ENCODE data around the gene LRP5. TPM values are rescaled to one million over a fixed set of nuclear protein-coding genes. Genes with fewer than 3 reads are reported as not detected.
A peak's percentile ranks its signal among the peaks of the same experiment; 100 is the strongest.

LRP5 gene
- total RNA-seq, 1 donor from 2014 or later: 17.4 TPM

GRCh38 chr11:68266121-68266891 lies 46.1 kb upstream of the LRP5 start:
- DNase-seq: no peak
- no peak overlapping the region for H3K4me3 Mint-ChIP-seq (ENCODE audit: unreplicated experiment)
- TF ChIP-seq CTCF (IDR thresholded peaks at IDR 0.05; ENCODE audit: partially characterized antibody, unreplicated experiment): no peak
- no peak overlapping the region for H3K27ac Mint-ChIP-seq (ENCODE audit: unreplicated experiment)
- peaks cover 19% of the 10 kb centered on the region for H3K4me1 Mint-ChIP-seq (ENCODE audit: low read depth, unreplicated experiment)
- peaks cover 2% of the 10 kb centered on the region for H3K27me3 Mint-ChIP-seq (ENCODE audit: unreplicated experiment)
- peaks cover 7% of the 10 kb centered on the region for H3K36me3 Mint-ChIP-seq (ENCODE audit: unreplicated experiment)
- H3K9me3 Mint-ChIP-seq (ENCODE audit: unreplicated experiment): peaks cover 1% of the 10 kb centered on the region

GRCh38 chr11:68266936-68267880 lies 45.2 kb upstream of the LRP5 start:
- peaks cover 2% of the 10 kb centered on the region for H3K27me3 Mint-ChIP-seq (ENCODE audit: unreplicated experiment)
- H3K36me3 Mint-ChIP-seq (ENCODE audit: unreplicated experiment): peaks cover 7% of the 10 kb centered on the region
- H3K4me3 Mint-ChIP-seq (ENCODE audit: unreplicated experiment): no peak overlapping the region
- peaks cover 17% of the 10 kb centered on the region for H3K4me1 Mint-ChIP-seq (ENCODE audit: low read depth, unreplicated experiment)
- H3K9me3 Mint-ChIP-seq (ENCODE audit: unreplicated experiment): peaks cover 1% of the 10 kb centered on the region
- H3K27ac Mint-ChIP-seq (ENCODE audit: unreplicated experiment): no peak overlapping the region
- DNase-seq: no peak
- TF ChIP-seq CTCF (IDR thresholded peaks at IDR 0.05; ENCODE audit: partially characterized antibody, unreplicated experiment): no peak

GRCh38 chr11:68267881-68268240 lies 44.5 kb upstream of the LRP5 start:
- peaks cover 7% of the 10 kb centered on the region for H3K36me3 Mint-ChIP-seq (ENCODE audit: unreplicated experiment)
- H3K4me3 Mint-ChIP-seq (ENCODE audit: unreplicated experiment): no peak overlapping the region
- TF ChIP-seq CTCF (IDR thresholded peaks at IDR 0.05; ENCODE audit: partially characterized antibody, unreplicated experiment): no peak
- no peak for DNase-seq
- peaks cover 4% of the 10 kb centered on the region for H3K27me3 Mint-ChIP-seq (ENCODE audit: unreplicated experiment)
- H3K27ac Mint-ChIP-seq (ENCODE audit: unreplicated experiment): no peak overlapping the region
- H3K9me3 Mint-ChIP-seq (ENCODE audit: unreplicated experiment): peaks cover 1% of the 10 kb centered on the region
- H3K4me1 Mint-ChIP-seq (ENCODE audit: low read depth, unreplicated experiment): peaks cover 16% of the 10 kb centered on the region

GRCh38 chr11:68269414-68270081 lies 42.8 kb upstream of the LRP5 start:
- Mint-ChIP-seq H3K9me3 (ENCODE audit: unreplicated experiment) (peaks cover 1% of the 10 kb centered on the region), H3K36me3 (ENCODE audit: unreplicated experiment) (peaks cover 5% of the 10 kb centered on the region), H3K27ac (ENCODE audit: unreplicated experiment) (peak overlapping the region; percentile 74), H3K27me3 (ENCODE audit: unreplicated experiment) (peaks cover 4% of the 10 kb centered on the region), H3K4me1 (ENCODE audit: low read depth, unreplicated experiment) (peaks cover 16% of the 10 kb centered on the region), H3K4me3 (ENCODE audit: unreplicated experiment) (peak overlapping the region; percentile 47)
- TF ChIP-seq CTCF (IDR thresholded peaks at IDR 0.05; ENCODE audit: partially characterized antibody, unreplicated experiment): no peak
- no peak for DNase-seq
